H9 (cell line): Measurements from ENCODE around the gene CAPN9. TPM values are rescaled to one million over a fixed set of nuclear protein-coding genes. Genes with fewer than 3 reads are reported as not detected.

Source experiments
- DNase-seq: peaks from one replicate; pipeline ENCODE4 v3.0.0-alpha.2; 2017
- H2AFZ ChIP-seq: one replicate; pipeline ENCODE4 v1.6.1; 2013; ENCODE audit warnings: mild to moderate bottlenecking, low read length, control low read depth, moderate library complexity
- H2AK5ac ChIP-seq: 2 replicates; pipeline ENCODE4 v1.6.1; 2013; ENCODE audit warnings: low read length, control low read depth, mixed read lengths; ENCODE audit not compliant: insufficient read length
- H2BK120ac ChIP-seq: one replicate; pipeline ENCODE4 v1.6.1; 2013; ENCODE audit warnings: low read depth, mild to moderate bottlenecking, low read length, control low read depth, inconsistent platforms; ENCODE audit not compliant: poor library complexity, severe bottlenecking
- H2BK12ac ChIP-seq: 2 replicates; pipeline ENCODE4 v1.6.1; 2013; ENCODE audit warnings: low read length, control low read depth, mixed read lengths, low read depth; ENCODE audit not compliant: insufficient read length
- H2BK15ac ChIP-seq: 2 replicates; pipeline ENCODE4 v1.6.1; 2013; ENCODE audit warnings: low read depth, low read length, control low read depth
- H2BK20ac ChIP-seq: one replicate; pipeline ENCODE4 v1.6.1; 2013; ENCODE audit warnings: low read depth, mild to moderate bottlenecking, low read length, control low read depth, inconsistent platforms; ENCODE audit not compliant: poor library complexity, severe bottlenecking
- H2BK5ac ChIP-seq: 2 replicates; pipeline ENCODE4 v1.6.1; 2013; ENCODE audit warnings: low read length, control low read depth, mixed read lengths; ENCODE audit not compliant: insufficient read length
- H3K14ac ChIP-seq: 2 replicates; pipeline ENCODE4 v1.6.1; 2013; ENCODE audit warnings: low read length, control low read depth; ENCODE audit not compliant: insufficient read depth
- H3K18ac ChIP-seq: 2 replicates; pipeline ENCODE4 v1.6.1; 2013; ENCODE audit warnings: low read depth, mild to moderate bottlenecking, mixed read lengths, low read length, control low read depth; ENCODE audit not compliant: insufficient read length
- H3K23ac ChIP-seq: 2 replicates; pipeline ENCODE4 v1.6.1; 2013; ENCODE audit warnings: low read length, control low read depth, mixed read lengths, low read depth; ENCODE audit not compliant: insufficient read length
- H3K23me2 ChIP-seq: 2 replicates; pipeline ENCODE4 v1.6.1; 2013; ENCODE audit warnings: low read depth, mild to moderate bottlenecking, mixed read lengths, low read length, control low read depth; ENCODE audit not compliant: insufficient read length, poor library complexity, severe bottlenecking
- H3K27ac ChIP-seq: 2 replicates; pipeline ENCODE4 v1.5.1; 2013; ENCODE audit warnings: low read length, control low read depth, mixed read lengths, low read depth; ENCODE audit not compliant: insufficient read length
- H3K27me3 ChIP-seq: 2 replicates; pipeline ENCODE4 v1.6.1; 2013; ENCODE audit warnings: low read length, control low read depth, inconsistent platforms; ENCODE audit not compliant: insufficient read depth
- H3K4ac ChIP-seq: 2 replicates; pipeline ENCODE4 v1.6.1; 2013; ENCODE audit warnings: low read depth, mild to moderate bottlenecking, control low read depth, inconsistent platforms, low read length, moderate library complexity
- H3K4me1 ChIP-seq: 2 replicates; pipeline ENCODE4 v1.6.1; 2013; ENCODE audit warnings: low read length, control low read depth, inconsistent platforms; ENCODE audit not compliant: insufficient read depth
- H3K4me2 ChIP-seq: 2 replicates; pipeline ENCODE4 v1.6.1; 2013; ENCODE audit warnings: low read length, control low read depth, mixed read lengths; ENCODE audit not compliant: insufficient read length, insufficient read depth
- H3K56ac ChIP-seq: 2 replicates; pipeline ENCODE4 v1.6.1; 2013; ENCODE audit warnings: low read depth, mild to moderate bottlenecking, mixed read lengths, low read length, control low read depth; ENCODE audit not compliant: insufficient read length
- H3K79me1 ChIP-seq: 2 replicates; pipeline ENCODE4 v1.6.1; 2013; ENCODE audit warnings: low read depth, mild to moderate bottlenecking, moderate library complexity, low read length, control low read depth, inconsistent platforms; ENCODE audit not compliant: insufficient read depth, poor library complexity, severe bottlenecking
- H3K79me2 ChIP-seq: 2 replicates; pipeline ENCODE4 v1.6.1; 2013; ENCODE audit warnings: low read length, control low read depth, inconsistent platforms; ENCODE audit not compliant: insufficient read depth
- H3K9ac ChIP-seq: 2 replicates; pipeline ENCODE4 v1.6.1; 2013; ENCODE audit warnings: low read length, control low read depth, mixed read lengths; ENCODE audit not compliant: insufficient read length; ENCODE audit errors: extremely low read depth
- H3K9me3 ChIP-seq: one replicate; pipeline ENCODE4 v1.6.1; 2013; ENCODE audit warnings: low read depth, low read length, inconsistent platforms; ENCODE audit not compliant: control insufficient read depth
- H3T11ph ChIP-seq: one replicate; pipeline ENCODE4 v1.6.1; 2013; ENCODE audit warnings: mild to moderate bottlenecking, low read length, control low read depth, inconsistent platforms
- H4K20me1 ChIP-seq: one replicate; pipeline ENCODE4 v1.6.1; 2013; ENCODE audit not compliant: control insufficient read depth, insufficient read length, insufficient read depth
- H4K5ac ChIP-seq: 2 replicates; pipeline ENCODE4 v1.6.1; 2013; ENCODE audit warnings: low read depth, mild to moderate bottlenecking, mixed read lengths, low read length, control low read depth; ENCODE audit not compliant: insufficient read length
- H4K8ac ChIP-seq: replicated peaks from 2 replicates; pipeline ENCODE4 v1.6.1; 2013; ENCODE audit warnings: low read length, control low read depth, mixed read lengths, low read depth; ENCODE audit not compliant: insufficient read length
- H4K91ac ChIP-seq: 2 replicates; pipeline ENCODE4 v1.6.1; 2013; ENCODE audit warnings: low read depth, mild to moderate bottlenecking, moderate library complexity, mixed read lengths, low read length, control low read depth; ENCODE audit not compliant: insufficient read length
- H3K27ac Mint-ChIP-seq, 3 experiments: 2 replicates in 2 of 3; 3 replicates in 1 of 3; pipeline ENCODE4 v1.8.0; 2020 to 2021; ENCODE audit warnings: mixed read lengths in 3 of 3, mild to moderate bottlenecking in 1 of 3, moderate library complexity in 1 of 3
- H3K27me3 Mint-ChIP-seq: 2 replicates; pipeline ENCODE4 v1.8.0; 2021; ENCODE audit warnings: low read depth, mild to moderate bottlenecking, moderate library complexity, mixed read lengths
- H3K36me3 Mint-ChIP-seq, 3 experiments: 2 replicates in 2 of 3; 3 replicates in 1 of 3; pipeline ENCODE4 v1.8.0; 2020 to 2021; ENCODE audit warnings: low read depth in 3 of 3, mixed read lengths in 3 of 3; ENCODE audit not compliant: insufficient read depth in 1 of 3
- H3K4me1 Mint-ChIP-seq, 2 experiments: 2 replicates each; pipeline ENCODE4 v1.8.0; 2020; ENCODE audit warnings: mixed read lengths in 2 of 2
- H3K4me3 Mint-ChIP-seq, 2 experiments: 2 replicates in 1 of 2; 3 replicates in 1 of 2; pipeline ENCODE4 v1.8.0; 2020 to 2021; ENCODE audit warnings: mild to moderate bottlenecking in 2 of 2, mixed read lengths in 2 of 2, moderate library complexity in 1 of 2
- H3K9me3 Mint-ChIP-seq, 2 experiments: 2 replicates in 1 of 2; 3 replicates in 1 of 2; pipeline ENCODE4 v1.8.0; 2020; ENCODE audit warnings: mild to moderate bottlenecking in 2 of 2, mixed read lengths in 2 of 2, moderate library complexity in 1 of 2
- WGBS: extraction: QIAGEN DNeasy Blood & Tissue Kit; methylation state at CpG from one replicate; pipeline ENCODE4 v1.1.7; 2013; ENCODE audit warnings: missing lambda C conversion rate, low lambda C conversion rate, mixed read lengths; ENCODE audit not compliant: insufficient read length; ENCODE audit errors: extremely low coverage; 5-methylcytosine and 5-hydroxymethylcytosine counted together
- total RNA-seq: library from RNA; stranded (reverse); gene quantifications from 2 replicates; pipeline ENCODE4 v1.2.1, GENCODE V29; 2021
- TF ChIP-seq, protein P1 (sequence below): fragments of 200-600 bp; sonication (generic); conservative IDR thresholded peaks from 3 replicates; pipeline ENCODE4 v1.8.0; 2021; ENCODE audit warnings: antibody characterized with exemption, mild to moderate bottlenecking

The CAPN9 gene
- total RNA-seq, 1 experiment from 2014 or later, result 0.22 TPM

DNA sequence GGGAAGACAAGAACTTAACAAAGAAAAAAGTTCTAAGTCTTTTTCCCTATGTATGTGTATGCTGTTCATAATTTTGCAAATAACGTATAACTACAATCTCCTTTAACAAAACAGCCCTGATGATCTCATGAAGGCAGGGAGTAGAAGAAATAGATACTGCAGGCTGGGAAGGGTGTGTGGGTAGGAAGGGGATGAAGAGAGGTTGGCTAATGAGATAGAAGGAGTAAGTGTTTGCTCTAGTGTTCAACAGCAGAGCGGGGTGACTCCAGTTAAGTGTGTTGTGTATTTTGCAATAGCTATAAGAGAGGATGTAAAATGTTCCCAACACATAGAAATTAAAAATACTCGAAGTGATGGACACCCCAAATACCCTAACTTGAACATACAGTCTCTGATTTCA lies 101.0 kb downstream of the CAPN9 start:
- Histone ChIP-seq H3K4me2 (no peak overlapping the region), H4K5ac (no peak overlapping the region), H3K27me3 (no peaks in the 10 kb centered on the region), H4K8ac (no peak overlapping the region), H3K79me2 (no peaks in the 10 kb centered on the region), H2BK5ac (no peak overlapping the region), H3K23me2 (no peaks in the 10 kb centered on the region), H2AK5ac (no peak overlapping the region), H3K4me1 (peaks cover 3% of the 10 kb centered on the region; the same call in 1 of the 2 replicates), H3T11ph (no peak overlapping the region), H3K18ac (no peak overlapping the region), H2BK20ac (no peak overlapping the region), H4K91ac (no peak overlapping the region), H2BK12ac (no peak overlapping the region), H3K27ac (no peak overlapping the region), H3K79me1 (no peaks in the 10 kb centered on the region), H3K4ac (no peak overlapping the region), H3K23ac (no peak overlapping the region), H3K14ac (no peak overlapping the region), H2AFZ (no peak overlapping the region), H2BK120ac (no peak overlapping the region), H3K9ac (no peak overlapping the region), H3K9me3 (no peaks in the 10 kb centered on the region), H3K56ac (no peak overlapping the region), H2BK15ac (no peak overlapping the region), H4K20me1 (no peaks in the 10 kb centered on the region)
- Mint-ChIP-seq H3K4me3 (no peak overlapping the region), H3K27me3 (no peaks in the 10 kb centered on the region), H3K36me3 (peaks cover 17 to 29% (median 28%) of the 10 kb centered on the region in 3 experiments), H3K4me1 (peaks cover 18 to 27% of the 10 kb centered on the region in 2 experiments), H3K27ac (no peak overlapping the region; a peak in 1 of 7 replicates), H3K9me3 (peaks cover 0 to 3% of the 10 kb centered on the region in 2 experiments; a peak in 1 of 5 replicates)
- TF ChIP-seq, protein P1, sequence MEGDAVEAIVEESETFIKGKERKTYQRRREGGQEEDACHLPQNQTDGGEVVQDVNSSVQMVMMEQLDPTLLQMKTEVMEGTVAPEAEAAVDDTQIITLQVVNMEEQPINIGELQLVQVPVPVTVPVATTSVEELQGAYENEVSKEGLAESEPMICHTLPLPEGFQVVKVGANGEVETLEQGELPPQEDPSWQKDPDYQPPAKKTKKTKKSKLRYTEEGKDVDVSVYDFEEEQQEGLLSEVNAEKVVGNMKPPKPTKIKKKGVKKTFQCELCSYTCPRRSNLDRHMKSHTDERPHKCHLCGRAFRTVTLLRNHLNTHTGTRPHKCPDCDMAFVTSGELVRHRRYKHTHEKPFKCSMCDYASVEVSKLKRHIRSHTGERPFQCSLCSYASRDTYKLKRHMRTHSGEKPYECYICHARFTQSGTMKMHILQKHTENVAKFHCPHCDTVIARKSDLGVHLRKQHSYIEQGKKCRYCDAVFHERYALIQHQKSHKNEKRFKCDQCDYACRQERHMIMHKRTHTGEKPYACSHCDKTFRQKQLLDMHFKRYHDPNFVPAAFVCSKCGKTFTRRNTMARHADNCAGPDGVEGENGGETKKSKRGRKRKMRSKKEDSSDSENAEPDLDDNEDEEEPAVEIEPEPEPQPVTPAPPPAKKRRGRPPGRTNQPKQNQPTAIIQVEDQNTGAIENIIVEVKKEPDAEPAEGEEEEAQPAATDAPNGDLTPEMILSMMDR, result no peak
- whole genome bisulfite sequencing, result no CpG with 5 or more reads among the region's 3 CpGs
- no peak for DNase-seq
